Gastroesophageal sphincter (tissue), 3 donors: Measurements from ENCODE around the gene MTHFD1L.

Experiments
- CTCF ChIP-seq, 4 experiments: fragments of 200-600 bp in 2 of 4; fragments of 450-650 bp in 2 of 4; sonication (generic) in 1 of 4; IDR thresholded peaks; one replicate each; pipeline ENCODE4 v1.5.1; 2017 to 2019; ENCODE audit warnings: antibody characterized with exemption in 4 of 4, mild to moderate bottlenecking in 2 of 4, moderate library complexity in 2 of 4
- POLR2AphosphoS5 ChIP-seq: sonication (generic); formaldehyde crosslinking; IDR thresholded peaks from one replicate; pipeline ENCODE4 v1.6.1; 2017; ENCODE audit warnings: antibody characterized with exemption

- TF ChIP-seq POLR2AphosphoS5, result no peak
- no peak for TF ChIP-seq CTCF (IDR thresholded peaks at IDR 0.05)
These were observed 134.1 kb downstream of the MTHFD1L start for GRCh38 chr6:150999576-150999975.
